GM19463 (cell line): ENCODE data around the gene NRL.

ENCODE experiments used
- ATAC-seq: cut with Tn5 transposase; IDR thresholded peaks from one replicate; pipeline ENCODE4 v1.9.1; 2021; ENCODE audit warnings: mild to moderate bottlenecking, moderate library complexity; ENCODE audit not compliant: unreplicated experiment

Gene NRL

DNA sequence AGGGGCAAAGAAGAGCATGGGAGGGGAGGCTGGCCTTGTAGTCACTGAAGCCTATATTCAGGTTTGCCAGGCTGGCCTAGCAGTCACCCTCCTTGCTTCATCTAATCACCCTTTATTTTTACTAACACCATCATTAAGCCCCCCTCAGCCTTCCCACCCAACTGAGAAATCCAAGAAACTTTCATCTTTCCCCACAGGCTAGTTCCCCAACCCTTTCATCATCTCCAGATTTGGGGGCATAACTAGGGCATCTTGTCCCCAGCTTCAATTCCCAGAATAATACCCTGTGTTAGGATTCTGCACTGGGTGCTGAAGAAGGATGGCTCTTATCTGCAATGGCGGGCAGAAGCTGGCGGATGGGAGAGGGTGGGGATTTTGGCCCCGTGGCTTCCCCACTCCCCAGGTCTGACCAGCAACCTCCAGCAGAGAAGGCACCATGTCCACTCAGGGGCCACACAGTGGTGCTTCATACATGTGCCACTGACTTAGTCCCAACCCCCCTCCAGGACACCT is 13.7 kb downstream of the NRL start:
- no peak for ATAC-seq

DNA sequence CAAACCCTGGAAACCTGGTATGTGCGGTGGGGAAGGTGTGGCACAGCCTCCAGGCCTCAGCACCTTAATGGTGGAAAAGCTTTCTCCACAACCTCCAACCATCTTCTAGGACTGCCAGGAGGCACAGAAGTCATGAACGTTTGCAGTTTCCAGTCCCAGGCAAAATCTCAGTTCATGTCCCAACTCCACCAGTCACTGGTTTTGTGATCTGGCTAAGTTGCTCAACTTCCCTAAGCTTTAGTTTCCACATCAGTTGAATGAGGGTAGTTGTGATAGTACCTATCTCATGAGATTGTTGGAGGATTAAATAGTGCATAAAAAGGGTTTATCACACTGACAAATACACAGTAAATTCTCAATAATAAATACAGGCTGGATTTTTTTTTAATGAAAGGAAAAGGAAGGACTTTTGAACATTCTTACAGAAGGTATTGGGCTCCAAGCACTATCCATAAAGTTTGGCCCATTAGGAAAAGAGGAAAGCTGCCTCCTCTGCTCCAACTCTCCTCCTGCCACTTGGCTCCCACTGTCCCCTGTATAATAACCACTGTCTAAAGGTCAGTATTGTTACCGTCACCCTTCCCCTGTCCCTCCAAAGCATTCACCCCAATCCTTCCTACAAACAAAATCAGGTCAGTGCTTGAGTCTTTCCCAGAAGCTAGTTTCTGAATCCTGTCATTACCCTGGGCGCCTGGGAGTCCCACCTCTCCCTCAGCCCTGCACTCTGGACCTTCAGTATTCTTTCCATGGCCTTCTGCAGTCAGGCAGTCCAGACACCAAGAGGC is 14.4 kb downstream of the NRL start:
- ATAC-seq: no peak

DNA sequence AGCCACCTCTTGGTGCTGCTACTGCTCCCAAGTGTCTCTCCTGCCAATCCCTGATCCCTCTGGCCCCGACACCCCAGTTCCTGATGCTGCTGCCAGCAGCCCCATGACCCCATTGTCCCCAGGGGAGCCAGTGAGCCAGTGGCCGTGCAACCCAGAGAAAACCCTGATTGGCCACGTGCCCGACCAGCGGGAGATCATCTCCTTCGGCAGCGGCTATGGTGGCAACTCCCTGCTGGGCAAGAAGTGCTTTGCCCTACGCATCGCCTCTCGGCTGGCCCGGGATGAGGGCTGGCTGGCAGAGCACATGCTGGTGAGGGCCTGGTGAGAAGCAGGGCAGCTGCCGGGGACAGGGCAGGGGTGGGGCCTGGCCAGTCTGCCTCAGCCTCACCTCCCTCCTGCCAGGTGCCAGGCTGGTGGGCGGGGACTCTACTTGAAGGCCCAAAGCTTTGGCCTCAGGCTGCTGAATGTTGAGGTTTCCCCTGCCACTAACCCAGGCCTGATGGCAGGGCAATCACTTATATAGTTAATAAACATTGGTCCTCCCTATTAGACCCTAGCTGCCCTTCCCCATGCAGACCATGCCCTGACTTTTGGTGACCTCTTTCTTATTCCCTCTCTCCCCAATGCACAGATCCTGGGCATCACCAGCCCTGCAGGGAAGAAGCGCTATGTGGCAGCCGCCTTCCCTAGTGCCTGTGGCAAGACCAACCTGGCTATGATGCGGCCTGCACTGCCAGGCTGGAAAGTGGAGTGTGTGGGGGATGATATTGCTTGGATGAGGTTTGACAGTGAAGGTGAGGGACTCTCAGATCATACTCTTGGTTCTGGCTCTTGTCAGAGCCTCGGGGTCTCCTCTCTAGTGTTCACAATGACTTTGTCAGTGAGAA is 15.6 kb downstream of the NRL start:
- no peak for ATAC-seq

DNA sequence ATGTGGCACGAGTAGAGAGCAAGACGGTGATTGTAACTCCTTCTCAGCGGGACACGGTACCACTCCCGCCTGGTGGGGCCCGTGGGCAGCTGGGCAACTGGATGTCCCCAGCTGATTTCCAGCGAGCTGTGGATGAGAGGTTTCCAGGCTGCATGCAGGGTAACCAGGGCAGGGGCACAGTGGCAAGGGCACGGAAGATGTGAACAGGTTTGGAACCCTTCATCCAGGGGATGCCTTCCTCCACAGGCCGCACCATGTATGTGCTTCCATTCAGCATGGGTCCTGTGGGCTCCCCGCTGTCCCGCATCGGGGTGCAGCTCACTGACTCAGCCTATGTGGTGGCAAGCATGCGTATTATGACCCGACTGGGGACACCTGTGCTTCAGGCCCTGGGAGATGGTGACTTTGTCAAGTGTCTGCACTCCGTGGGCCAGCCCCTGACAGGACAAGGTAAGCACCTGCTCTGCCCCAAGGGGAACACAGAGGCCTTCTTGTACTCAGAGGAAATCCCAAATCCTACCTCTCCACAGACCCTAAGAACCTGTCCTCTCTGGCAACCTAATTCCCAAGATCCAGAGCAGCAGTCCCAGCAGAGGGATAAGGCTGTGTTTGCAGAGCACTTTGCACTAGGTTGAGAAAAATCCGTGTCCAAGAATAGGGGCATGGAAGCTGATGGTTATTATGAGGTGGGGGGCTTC is 16.4 kb downstream of the NRL start:
- no peak for ATAC-seq

DNA sequence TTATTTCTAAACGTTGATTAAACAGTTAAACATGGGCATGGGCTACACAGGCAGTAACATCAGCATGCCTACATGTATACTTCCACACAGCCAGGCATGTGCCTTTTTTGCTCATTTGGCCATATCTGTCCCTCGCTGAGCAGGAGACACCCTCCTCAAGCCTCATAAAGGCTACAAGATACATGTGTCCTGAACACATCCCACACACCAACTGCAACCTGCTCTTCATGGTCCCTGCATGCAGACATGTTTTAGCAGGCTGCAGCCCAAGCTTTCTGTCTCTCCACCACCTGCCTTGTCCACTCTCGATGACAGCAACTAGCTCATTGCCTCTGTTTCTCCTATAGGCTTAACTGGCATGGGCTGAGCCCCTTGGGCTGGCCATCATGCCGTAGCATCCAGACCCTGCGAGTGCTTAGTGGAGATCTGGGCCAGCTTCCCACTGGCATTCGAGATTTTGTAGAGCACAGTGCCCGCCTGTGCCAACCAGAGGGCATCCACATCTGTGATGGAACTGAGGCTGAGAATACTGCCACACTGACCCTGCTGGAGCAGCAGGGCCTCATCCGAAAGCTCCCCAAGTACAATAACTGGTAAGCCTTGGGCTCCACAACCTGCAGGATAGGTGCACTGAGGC is 18.1 kb downstream of the NRL start:
- no peak for ATAC-seq

DNA sequence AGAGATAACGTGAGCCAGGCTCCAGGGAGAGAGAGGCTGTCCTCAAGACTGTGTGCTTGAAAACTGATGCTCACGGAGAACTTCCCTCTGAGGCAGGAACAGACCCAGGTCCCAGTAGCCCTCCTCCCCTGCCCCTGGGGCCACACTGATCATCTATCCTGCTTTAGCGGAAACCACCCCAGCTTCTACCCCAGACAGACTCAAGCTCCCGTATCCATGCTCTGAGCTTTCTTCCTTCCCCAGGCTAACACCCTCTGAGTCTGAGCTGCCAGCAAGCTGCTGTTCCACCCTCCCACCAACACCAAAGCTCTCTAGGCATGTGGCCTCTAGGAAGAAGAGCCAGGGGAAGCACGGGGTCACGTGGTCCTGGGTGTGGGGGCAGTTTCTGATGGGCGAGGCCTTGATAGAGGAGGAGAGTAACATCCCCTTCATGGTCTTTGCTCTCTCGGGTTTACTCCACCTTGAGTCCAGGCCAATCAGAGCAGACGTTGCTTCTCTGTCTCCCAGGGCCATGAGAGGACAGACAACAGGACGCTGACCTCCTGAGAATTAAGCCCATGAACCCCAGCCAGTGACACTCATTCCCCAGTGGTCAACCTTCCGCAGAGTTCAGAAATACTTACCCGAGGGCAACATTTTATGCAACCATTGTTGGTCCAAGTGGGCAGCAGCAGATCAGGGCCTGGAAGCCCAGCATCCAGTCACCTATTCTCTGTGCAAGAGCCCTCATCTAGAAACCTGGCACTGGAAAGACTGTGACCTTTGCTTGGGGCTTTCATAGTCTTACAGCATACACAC is 19.3 kb downstream of the NRL start:
- ATAC-seq: peak; percentile 64

DNA sequence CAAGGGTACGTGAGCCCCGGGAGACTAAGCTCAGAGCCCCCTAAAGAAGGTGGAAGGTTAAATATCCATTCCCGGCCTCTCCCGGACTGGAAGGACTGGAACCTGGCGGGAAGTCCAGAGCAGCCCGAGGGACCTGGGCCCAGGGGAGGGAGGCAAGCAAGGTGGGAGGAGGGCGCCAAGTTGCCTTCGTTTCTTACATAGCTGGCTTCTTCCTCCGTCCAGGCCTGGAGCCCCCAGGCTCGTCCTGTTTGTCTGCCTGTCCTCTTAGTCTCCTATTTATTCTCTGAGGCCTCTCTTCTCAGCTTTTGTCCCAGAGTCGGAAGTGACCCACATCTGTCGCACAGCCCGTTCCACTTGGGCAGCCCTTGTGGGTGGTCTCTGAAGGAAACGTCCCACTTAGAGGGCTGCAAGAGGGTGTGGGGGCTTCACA is 19.9 kb downstream of the NRL start:
- no peak for ATAC-seq

DNA sequence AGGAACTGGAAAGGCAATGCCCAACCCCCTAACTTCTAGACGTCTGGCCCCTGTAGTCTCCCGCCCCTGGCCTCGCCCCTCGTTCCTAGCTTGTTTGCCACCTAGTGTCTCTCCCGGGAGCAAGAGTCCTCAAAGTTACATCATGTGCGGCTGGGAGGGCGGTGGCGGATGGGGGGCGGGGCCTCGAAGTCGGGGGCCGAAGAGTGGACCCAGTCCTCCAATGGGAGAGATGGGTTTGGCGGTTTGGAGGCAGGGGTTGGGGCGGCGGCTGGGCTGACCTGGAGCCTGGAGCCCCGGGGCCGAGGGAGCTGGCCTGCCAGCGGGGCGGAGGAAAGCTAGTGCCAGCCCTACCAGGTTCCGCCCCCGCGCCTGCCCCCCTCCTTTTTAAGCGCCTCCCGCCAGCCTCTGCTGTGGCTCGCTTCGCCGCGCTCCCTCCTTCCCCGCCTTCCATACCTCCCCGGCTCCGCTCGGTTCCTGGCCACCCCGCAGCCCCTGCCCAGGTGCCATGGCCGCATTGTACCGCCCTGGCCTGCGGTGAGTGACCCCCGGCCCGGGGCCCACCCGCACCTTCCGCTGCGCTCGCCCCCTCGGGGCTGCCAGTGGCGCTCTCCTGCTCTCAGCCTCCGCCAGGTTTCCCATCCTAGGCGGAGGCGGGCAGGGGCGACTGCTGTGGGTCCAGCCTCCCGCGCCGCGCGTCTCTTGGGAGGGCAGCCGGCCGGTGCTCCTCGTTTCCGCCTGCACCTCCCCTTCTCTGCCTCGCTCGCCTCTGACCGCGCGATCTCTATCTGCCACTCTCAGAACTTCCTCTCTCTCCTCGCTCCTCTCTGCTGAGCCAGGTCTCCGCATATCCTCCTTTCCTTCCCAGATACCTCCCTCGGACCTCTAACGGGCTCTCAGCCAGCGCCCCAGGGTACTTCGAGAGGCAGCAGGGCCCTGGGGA is 20.6 kb downstream of the NRL start, which contains the start of gene PCK2:
PCK2 (plus strand) TSS at position 411 of the 940 bp plus-strand sequence; CDS start at position 506, 95 bp downstream.
- ATAC-seq: peak; percentile 57

DNA sequence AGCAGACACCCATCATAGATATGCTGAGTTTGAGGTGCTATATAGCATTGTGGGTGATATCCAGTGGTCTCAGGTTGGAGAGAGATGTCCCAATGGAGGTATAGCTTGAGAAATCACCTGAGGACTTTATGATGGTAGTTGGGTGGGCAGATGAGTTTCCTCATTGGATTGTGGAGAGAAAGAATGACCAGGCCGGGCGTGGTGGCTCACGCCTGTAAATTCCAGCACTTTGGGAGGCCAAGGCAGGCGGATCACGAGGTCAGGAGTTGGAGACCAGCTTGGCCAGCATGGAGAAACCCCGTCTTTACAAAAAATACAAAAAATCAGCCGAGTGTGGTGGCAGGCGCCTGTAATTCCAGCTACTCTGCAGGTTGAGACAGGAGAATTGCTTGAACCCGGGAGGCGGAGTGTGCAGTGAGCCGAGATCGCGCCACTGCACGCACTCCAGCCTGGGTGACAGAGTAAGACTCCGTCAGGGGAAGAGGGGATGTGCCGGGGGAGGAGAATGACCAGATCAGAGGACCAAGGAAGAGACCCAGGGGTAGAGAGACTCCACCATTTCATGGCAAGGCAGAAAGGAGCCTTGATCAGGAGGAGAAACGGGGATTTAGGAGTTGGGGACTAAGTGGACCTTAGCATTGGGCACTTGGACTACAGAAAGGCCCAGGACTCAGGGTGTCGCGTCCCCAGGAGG is 21.4 kb downstream of the NRL start:
- ATAC-seq: no peak

DNA sequence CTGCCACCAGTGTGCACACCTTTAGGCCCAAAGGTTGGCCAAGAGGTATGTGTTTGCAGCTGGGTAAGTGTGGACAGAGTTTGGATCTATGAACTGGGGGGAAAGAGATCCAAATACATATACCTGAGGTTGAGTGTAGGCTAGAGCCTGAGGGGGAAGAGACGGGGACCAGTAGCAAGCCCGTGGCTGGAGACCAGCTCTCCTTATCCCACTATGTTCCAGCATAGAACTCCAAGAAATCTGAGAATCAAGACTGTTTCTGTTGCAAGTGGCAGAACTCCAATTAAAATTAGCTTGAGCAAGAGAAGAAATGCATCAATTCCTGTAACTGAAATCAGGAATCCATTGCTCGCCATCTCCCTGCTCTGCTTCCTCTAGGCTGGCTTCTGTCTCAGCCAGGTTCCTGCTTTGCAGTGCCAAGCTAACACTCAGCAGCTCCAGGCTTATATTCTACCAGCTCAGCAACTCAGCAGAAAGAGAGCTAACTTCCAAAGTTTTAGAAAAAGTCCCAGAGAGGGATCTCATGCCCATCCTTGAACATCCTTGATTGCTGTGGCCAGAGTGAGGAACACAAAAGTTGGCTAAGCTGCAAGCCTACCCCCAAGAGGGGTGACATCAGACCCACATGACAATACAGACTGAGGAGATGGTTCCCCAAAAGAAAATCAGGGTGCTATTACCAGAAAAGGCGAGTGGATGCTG is 22.1 kb downstream of the NRL start:
- no peak for ATAC-seq

DNA sequence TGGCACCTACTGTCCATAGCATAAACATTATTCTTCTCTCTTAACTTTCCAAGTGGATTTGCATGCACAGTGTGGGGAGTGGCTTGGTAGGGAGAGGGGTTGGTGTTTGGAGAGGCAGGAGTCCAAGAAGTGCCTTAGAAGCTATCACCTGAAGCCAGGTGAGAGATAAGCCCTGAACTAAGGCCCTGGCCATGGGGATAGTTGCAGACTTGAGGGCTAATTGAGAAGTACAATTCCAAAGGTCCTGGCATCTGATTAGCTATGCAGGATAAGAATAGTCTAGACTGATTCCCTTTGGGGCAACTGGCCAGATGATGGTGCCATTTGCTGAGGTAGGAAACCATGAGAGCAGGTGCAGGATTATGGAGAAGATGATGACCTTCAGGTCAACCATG is 22.6 kb downstream of the NRL start:
- ATAC-seq: no peak

DNA sequence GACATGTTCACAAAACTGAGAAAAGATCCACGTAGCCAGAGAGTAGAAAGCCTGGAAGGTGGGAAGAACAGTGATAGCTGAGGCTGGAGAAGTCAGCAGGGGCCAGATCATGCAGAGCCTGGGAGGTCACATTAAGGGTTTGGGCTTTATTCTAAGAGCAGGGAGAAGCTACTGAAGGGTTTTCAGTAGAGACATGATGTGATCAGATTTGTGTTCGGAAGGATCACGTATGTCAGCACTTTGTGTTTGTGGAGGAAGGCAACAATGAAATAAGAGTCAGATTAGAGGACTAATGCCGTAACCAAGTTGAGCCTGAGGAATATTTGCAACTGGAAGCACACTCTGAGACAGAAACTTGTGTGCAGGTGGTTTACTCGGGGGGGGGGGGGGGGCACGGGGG is 24.9 kb downstream of the NRL start:
- ATAC-seq: no peak

DNA sequence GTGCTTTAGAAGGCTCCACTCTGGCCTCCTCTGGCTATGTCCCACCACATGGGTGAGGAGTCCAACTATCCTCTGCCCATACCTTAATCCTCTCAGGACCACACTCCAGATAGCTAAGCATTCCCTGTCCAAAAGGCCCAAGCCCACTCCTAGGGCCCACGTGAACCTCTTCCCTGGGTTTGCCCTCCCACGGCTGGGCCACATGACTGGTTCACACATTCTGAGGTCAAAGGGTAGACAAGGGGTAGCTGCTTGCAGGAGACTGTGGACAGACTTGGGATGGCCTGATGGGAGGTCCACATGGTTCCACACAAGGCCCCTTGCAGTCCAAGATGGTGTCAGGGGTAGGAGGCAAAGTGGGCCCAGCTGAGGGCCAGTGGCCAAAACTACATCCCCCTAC is 26.7 kb downstream of the NRL start:
- ATAC-seq: no peak

DNA sequence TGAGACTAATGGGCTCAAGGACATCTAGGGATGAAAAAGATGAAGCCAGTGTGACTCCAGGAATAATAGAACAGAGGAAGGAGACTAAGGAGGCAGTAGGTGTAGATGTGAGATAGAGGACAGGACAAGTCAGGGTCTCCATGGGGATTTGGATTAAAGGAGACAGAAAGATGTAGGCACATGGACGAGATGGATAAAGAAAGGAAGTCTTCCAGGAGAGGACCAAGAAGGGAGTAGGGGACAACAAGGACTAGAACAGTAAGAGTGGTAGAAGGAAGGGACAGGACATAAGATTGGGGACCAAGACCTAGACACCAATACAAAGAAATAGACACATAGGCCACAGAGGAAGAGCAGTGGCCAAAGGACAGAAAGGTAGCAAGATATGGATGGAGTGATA is 27.7 kb downstream of the NRL start:
- no peak for ATAC-seq

DNA sequence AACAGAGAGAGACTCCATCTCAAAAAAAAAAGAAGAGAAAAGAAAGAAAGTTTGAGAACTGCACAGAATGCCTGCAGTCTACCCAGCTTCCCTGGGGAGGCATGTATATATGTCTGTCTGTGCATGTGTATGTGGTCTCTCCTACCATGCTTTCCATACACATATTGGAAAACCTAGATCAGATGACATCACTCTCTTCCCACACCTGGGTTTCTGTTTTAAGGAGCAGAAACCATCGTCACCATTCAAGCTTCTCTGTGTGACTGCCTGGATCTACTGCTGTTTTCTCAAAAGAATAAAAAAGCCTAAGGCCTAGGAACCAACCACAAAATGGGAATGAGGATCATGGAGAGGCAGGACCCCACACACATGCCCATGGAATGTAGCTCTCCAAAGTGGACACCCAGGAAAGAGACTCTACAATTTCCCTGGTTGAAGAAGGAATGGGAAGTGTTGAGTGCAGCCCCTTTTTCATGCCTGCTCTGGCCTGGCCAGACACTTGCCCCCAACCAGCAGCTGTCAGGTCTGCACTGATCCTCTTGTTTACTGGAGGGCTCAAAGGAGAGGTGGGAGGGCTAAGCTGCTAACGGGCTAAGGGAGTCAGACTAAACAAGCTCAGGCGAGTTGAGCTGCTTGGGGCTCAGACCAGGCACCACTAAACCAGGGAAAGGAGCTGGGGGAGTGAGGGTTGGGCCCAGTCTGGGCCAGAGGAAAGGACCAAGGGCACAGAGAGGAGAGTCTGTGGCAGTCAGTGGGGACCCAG is 28.4 kb downstream of the NRL start:
- no peak for ATAC-seq

DNA sequence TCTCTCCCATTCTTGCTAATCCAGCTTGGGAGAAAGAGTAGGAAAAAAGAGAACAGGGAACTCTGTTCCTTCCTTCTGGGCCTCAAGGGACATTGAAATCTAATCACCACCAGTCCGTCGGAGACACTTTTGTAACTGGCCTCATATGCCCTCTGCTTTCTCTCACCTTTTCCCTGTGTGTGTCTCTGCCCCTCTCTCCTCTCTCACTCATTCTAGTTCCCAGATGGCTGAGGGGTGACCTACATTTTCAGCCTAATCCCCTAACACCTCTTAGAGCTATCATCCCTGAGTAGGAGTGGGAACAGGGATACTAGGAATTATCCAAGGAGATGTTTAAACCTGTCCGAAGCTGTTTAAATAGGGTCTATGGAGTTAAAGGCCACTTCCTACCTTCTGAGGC is 29.5 kb downstream of the NRL start:
- no peak for ATAC-seq

DNA sequence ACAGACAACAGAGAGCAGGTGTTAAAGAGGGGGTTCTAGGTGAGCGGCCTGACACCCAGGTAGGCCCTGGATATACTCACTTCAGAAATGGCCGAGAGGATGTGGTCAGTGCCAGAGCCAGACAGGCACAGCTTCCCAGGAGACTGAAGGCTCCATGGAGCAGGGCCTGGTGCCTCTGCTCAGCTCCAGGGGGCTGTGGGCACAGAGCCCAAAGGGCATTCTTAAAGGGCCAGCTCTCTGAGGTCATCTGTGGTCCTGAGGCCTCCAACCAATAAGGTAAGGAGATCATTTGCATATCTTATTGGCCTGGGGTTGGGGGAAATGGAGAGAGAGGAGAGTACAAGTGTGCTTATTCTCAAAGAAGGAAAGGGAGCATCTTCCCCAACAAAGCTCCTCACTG is 30.3 kb downstream of the NRL start:
- ATAC-seq: no peak
